ENCODE measurements around the gene ELMO2.

DNA sequence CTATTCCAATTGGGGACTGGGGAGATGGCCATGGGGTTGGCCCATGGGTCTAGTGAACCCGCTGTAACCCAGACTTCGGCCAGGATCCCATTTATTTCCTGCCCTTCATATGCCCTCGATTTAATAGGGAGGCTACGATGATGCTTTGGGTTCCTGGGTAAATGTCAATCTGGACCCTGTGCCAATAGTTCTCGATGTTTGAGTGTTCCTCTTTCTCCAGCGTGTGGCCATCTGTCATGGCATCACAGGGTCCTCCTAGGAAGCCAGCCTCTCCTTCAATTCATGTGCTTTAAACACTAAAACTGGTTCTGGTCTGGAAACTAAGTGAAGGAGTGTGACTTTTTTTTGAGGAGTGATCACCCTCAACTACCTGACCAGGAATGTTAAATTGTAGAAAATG, 28.7 kb upstream of the ELMO2 start:
- TF ChIP-seq, protein P1, sequence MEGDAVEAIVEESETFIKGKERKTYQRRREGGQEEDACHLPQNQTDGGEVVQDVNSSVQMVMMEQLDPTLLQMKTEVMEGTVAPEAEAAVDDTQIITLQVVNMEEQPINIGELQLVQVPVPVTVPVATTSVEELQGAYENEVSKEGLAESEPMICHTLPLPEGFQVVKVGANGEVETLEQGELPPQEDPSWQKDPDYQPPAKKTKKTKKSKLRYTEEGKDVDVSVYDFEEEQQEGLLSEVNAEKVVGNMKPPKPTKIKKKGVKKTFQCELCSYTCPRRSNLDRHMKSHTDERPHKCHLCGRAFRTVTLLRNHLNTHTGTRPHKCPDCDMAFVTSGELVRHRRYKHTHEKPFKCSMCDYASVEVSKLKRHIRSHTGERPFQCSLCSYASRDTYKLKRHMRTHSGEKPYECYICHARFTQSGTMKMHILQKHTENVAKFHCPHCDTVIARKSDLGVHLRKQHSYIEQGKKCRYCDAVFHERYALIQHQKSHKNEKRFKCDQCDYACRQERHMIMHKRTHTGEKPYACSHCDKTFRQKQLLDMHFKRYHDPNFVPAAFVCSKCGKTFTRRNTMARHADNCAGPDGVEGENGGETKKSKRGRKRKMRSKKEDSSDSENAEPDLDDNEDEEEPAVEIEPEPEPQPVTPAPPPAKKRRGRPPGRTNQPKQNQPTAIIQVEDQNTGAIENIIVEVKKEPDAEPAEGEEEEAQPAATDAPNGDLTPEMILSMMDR (IDR thresholded peaks at IDR 0.05) = no peak
- no peak for TF ChIP-seq EZH2 (IDR thresholded peaks at IDR 0.05)

Measured in neural progenitor cell (in vitro differentiated cells).